ENCODE data around the gene NFIB.

GRCh38 chr9:14097666-14098415 is 216.1 kb downstream of the NFIB start:
- TF ChIP-seq CTCF (IDR thresholded peaks at IDR 0.05; ENCODE audit: insufficient read depth, low read depth, low read length) = no peak
- TF ChIP-seq EZH2 (IDR thresholded peaks at IDR 0.05; ENCODE audit: insufficient read depth, low read length) = no peak
